Measurements from ENCODE around the gene OR6N2. TPM values are rescaled to one million over a fixed set of nuclear protein-coding genes. Genes with fewer than 3 reads are reported as not detected.
A peak's percentile ranks its signal among the peaks of the same experiment; 100 is the strongest.

OR6N2 gene
- polyA plus RNA-seq, 3 donors: not detected

DNA sequence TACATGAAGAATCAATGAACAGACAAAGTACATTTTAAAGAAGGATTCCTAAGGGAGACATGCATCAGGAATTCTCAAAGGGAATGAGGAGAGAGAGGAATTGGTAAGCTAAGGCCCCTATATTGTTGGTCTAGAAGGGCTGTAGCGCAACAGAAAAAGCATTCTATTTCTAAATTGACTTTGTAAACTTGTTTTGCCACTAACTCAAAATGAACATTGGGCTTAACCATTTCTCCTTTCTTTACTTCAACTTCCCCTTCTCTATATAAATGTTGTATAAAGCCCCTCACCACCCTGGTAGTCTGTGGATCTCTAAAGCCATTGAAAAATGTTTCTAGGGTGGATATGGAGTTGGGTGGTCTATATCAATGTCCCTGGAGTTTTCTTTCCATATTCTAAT is 20.4 kb upstream of the OR6N2 start:
- Histone ChIP-seq H2AFZ (ENCODE audit: insufficient read depth, low read depth, low read length, poor library complexity, severe bottlenecking) (no peak overlapping the region), H3K27me3 (ENCODE audit: control insufficient read depth in 2 of 2, insufficient read depth in 2 of 2, low read length in 2 of 2) (no peaks in the 10 kb centered on the region), H3K27ac (ENCODE audit: low read depth in 1 of 2, low read length in 2 of 2) (peak overlapping the region; percentile 64 to 87), H4K20me1 (ENCODE audit: insufficient read depth, low read length) (no peaks in the 10 kb centered on the region), H3K4me1 (ENCODE audit: control insufficient read depth in 1 of 2, insufficient read depth in 2 of 2, low read length in 2 of 2) (peaks cover 83 to 90% of the 10 kb centered on the region in 2 donors), H3K79me2 (ENCODE audit: insufficient read depth, low read length) (peaks cover 66% of the 10 kb centered on the region), H3K9me3 (replicated peaks in 1 of 2; ENCODE audit: control insufficient read depth in 1 of 2, insufficient read depth in 1 of 2, low read length in 2 of 2) (no peaks in the 10 kb centered on the region), H3K4me2 (replicated peaks; ENCODE audit: extremely low read depth, low read length, poor library complexity, severe bottlenecking) (peak overlapping the region; percentile 73), H3K4me3 (replicated peaks in 1 of 3; ENCODE audit: low read depth in 2 of 3, low read length in 3 of 3) (peak overlapping the region in 1 of 3 experiments; percentile 65), H3K9ac (ENCODE audit: insufficient read depth, low read length, poor library complexity, severe bottlenecking) (peak overlapping the region; percentile 38), H3K36me3 (replicated peaks in 1 of 2; ENCODE audit: control insufficient read depth in 1 of 2, insufficient read depth in 2 of 2, low read length in 2 of 2) (no peaks in the 10 kb centered on the region)
- Mint-ChIP-seq H3K4me1 (peaks cover 82% of the 10 kb centered on the region), H3K9me3 (no peaks in the 10 kb centered on the region), H3K27ac (peak overlapping the region; percentile 90 to 98 (median 95)), H3K4me3 (peak overlapping the region; percentile 56 to 81), H3K36me3 (peaks cover 3 to 5% of the 10 kb centered on the region in 2 donors), H3K27me3 (ENCODE audit: low read depth in 3 of 3) (peaks cover 0 to 3% (median 0%) of the 10 kb centered on the region in 3 donors)
- WGBS (ENCODE audit: insufficient coverage): no CpG with 5 or more reads among the region's 1 CpG
- intact Hi-C loops (cut with micrococcal nuclease): loop anchor here in 1 of 2 donors (5.0 to 10.0 kb wide), 2 partner anchors 36 to 273 kb away; partner anchors contain the start of gene AIM2
- TF ChIP-seq, protein P1, sequence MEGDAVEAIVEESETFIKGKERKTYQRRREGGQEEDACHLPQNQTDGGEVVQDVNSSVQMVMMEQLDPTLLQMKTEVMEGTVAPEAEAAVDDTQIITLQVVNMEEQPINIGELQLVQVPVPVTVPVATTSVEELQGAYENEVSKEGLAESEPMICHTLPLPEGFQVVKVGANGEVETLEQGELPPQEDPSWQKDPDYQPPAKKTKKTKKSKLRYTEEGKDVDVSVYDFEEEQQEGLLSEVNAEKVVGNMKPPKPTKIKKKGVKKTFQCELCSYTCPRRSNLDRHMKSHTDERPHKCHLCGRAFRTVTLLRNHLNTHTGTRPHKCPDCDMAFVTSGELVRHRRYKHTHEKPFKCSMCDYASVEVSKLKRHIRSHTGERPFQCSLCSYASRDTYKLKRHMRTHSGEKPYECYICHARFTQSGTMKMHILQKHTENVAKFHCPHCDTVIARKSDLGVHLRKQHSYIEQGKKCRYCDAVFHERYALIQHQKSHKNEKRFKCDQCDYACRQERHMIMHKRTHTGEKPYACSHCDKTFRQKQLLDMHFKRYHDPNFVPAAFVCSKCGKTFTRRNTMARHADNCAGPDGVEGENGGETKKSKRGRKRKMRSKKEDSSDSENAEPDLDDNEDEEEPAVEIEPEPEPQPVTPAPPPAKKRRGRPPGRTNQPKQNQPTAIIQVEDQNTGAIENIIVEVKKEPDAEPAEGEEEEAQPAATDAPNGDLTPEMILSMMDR (IDR thresholded peaks at IDR 0.05): no peak
- DNase-seq: peak in 1 of 3 donors; percentile 45

DNA sequence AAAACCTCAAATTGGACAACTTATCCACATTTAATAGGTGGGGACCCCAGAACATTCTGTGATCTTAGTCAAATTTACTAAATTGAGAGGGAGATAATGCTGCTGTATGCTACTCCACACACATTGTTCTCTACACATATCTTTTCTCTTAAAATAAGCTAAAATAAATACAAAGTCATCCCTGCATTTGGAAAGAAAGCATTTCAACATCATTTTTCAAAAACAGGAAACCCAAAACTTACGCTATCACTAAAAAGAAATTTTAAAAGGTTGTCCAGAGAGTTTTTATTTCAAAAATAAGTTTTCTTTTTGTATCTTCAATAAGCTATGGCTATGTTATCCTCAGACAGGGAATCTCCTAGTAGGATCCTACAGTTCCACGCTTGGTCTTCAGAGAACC is 19.5 kb upstream of the OR6N2 start:
- peaks cover 75% of the 10 kb centered on the region for H3K79me2 ChIP-seq (ENCODE audit: insufficient read depth, low read length)
- intact Hi-C loops (cut with micrococcal nuclease): loop anchor here in 1 of 2 donors (5.0 to 10.0 kb wide), 2 partner anchors 37 to 274 kb away; partner anchors contain the start of gene AIM2
- no peaks in the 10 kb centered on the region for H3K36me3 ChIP-seq (replicated peaks in 1 of 2; ENCODE audit: control insufficient read depth in 1 of 2, insufficient read depth in 2 of 2, low read length in 2 of 2)
- H3K27ac ChIP-seq (ENCODE audit: low read depth in 1 of 2, low read length in 2 of 2): peak overlapping the region; percentile 64 to 87
- H3K27ac Mint-ChIP-seq: peak overlapping the region; percentile 90 to 98 (median 95)
- peak; percentile 21 to 63 (median 29) for DNase-seq
- peak overlapping the region; percentile 73 for H3K4me2 ChIP-seq (replicated peaks; ENCODE audit: extremely low read depth, low read length, poor library complexity, severe bottlenecking)
- no peaks in the 10 kb centered on the region for H4K20me1 ChIP-seq (ENCODE audit: insufficient read depth, low read length)
- H3K9ac ChIP-seq (ENCODE audit: insufficient read depth, low read length, poor library complexity, severe bottlenecking): peak overlapping the region; percentile 38
- no peaks in the 10 kb centered on the region for H3K36me3 Mint-ChIP-seq
- peaks cover 83 to 91% of the 10 kb centered on the region in 2 donors for H3K4me1 ChIP-seq (ENCODE audit: control insufficient read depth in 1 of 2, insufficient read depth in 2 of 2, low read length in 2 of 2)
- H3K9me3 ChIP-seq (replicated peaks in 1 of 2; ENCODE audit: control insufficient read depth in 1 of 2, insufficient read depth in 1 of 2, low read length in 2 of 2): no peaks in the 10 kb centered on the region
- peaks cover 0 to 3% (median 0%) of the 10 kb centered on the region in 3 donors for H3K27me3 Mint-ChIP-seq (ENCODE audit: low read depth in 3 of 3)
- H3K4me3 Mint-ChIP-seq: peak overlapping the region in 1 of 2 donors; percentile 81
- H3K4me3 ChIP-seq (replicated peaks in 1 of 3; ENCODE audit: low read depth in 2 of 3, low read length in 3 of 3): peak overlapping the region in 2 of 3 experiments; percentile 36 to 65
- peaks cover 83% of the 10 kb centered on the region for H3K4me1 Mint-ChIP-seq
- no CpG with 5 or more reads among the region's 2 CpGs for WGBS (ENCODE audit: insufficient coverage)
- TF ChIP-seq, protein P1 (IDR thresholded peaks at IDR 0.05): no peak
- H2AFZ ChIP-seq (ENCODE audit: insufficient read depth, low read depth, low read length, poor library complexity, severe bottlenecking): no peak overlapping the region
- H3K27me3 ChIP-seq (ENCODE audit: control insufficient read depth in 2 of 2, insufficient read depth in 2 of 2, low read length in 2 of 2): no peaks in the 10 kb centered on the region
- H3K9me3 Mint-ChIP-seq: peaks cover 0 to 1% (median 0%) of the 10 kb centered on the region in 7 donors
